SHP77 treated with DMSO at 0.1 percent for 48 hours (cell line): ENCODE data around the gene SLC25A2.

Source experiments
- DNase-seq: peaks from one replicate; lab custom pipeline; 2025; lab: John Stamatoyannopoulos, UW

The SLC25A2 gene

DNA sequence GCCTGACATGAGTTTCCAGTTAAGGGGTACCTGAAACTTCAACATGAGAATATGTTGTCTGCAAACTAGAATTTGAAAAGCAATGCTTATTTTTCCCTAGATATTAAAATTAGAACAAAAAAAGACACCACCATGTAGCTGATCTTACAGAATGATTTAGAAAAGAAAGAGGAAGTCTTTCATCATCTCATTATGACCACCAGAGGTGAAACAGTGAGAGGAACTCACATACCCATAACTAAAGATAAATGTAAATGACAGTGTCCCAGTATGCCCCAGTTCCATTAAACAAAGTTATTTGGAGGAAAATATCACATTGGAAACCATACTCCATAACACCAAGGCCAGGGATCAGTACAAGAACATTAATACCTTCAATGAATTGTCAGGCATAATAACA is 9.9 kb upstream of the SLC25A2 start:
- DNase-seq: no peak

DNA sequence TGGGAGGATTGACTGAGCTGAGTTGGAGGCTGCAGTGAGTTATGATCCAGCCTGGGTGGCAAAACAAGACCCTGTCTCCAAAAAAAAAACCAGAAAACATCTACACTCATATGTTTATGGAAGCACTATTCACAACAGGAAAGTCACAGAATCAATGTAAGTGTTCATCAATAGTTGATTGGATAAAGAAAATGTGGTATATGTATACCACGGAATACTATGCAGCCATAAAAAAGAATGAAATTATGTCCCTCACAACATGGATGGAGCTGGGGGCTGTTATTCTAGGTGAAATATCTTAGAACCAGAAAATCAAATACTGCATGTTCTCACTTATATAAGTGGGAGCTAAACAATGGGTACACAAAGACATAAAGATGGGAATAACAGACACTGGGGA is 2.8 kb upstream of the SLC25A2 start:
- no peak for DNase-seq

DNA sequence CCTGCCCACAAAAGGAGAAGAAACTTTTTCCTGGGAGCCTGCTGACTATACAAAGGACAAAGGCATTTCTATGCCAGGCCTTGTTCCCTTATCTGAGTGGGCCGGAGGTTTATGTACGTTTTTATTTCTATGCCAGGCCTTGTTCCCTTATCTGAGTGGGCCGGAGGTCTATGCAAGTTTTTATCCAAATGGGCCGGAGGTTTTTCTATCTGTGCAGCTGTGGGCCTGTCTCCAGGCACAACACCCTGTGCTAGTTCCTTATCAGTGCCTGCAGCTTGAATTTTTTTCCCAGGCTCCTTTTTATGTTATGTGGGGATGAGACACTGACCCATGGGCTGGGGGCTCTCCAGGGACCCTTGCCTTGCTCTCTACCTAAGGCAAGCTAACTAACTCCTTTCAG is 5.5 kb downstream of the SLC25A2 start:
- no peak for DNase-seq

DNA sequence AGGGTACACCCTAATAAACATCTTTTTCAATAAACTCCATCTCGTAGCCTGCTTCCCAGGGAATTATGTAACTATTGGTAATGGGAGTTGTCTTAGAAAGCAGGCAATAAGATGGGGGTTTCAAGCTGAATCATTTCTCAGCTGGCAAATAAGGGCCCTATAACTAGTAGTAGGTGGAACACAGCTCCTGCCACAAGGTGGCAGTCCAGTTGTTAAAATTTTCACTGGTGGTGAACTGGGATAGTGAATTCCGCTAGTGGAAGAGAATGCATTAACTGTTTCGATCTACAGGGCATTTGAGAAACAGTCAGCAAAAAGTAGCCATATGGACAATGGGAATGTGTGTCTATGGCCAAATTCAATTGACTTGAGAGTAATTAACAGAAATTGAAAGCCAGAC is 30.9 kb downstream of the SLC25A2 start:
- no peak for DNase-seq

DNA sequence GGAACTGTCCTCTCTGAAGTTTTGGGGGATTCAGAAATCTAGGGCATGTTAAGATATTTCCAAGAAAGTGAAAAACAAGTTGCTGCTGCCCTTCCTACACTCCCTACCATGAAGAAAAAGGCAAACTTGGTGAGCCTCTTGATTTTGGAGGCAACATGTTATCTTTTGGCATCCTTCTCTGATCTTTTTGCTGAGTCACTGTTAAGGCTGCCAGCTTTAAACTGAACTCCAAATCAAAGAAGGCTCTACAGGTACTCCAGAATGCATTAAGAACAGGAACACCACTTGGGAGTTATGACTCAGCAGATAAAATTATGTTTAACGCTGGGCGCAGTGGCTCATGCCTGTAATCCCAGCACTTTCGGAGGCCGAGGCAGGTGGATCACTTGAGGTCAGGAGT is 34.7 kb downstream of the SLC25A2 start:
- DNase-seq: no peak

GRCh38 chr5:141261238-141261546 is 42.7 kb downstream of the SLC25A2 start:
- no peak for DNase-seq

DNA sequence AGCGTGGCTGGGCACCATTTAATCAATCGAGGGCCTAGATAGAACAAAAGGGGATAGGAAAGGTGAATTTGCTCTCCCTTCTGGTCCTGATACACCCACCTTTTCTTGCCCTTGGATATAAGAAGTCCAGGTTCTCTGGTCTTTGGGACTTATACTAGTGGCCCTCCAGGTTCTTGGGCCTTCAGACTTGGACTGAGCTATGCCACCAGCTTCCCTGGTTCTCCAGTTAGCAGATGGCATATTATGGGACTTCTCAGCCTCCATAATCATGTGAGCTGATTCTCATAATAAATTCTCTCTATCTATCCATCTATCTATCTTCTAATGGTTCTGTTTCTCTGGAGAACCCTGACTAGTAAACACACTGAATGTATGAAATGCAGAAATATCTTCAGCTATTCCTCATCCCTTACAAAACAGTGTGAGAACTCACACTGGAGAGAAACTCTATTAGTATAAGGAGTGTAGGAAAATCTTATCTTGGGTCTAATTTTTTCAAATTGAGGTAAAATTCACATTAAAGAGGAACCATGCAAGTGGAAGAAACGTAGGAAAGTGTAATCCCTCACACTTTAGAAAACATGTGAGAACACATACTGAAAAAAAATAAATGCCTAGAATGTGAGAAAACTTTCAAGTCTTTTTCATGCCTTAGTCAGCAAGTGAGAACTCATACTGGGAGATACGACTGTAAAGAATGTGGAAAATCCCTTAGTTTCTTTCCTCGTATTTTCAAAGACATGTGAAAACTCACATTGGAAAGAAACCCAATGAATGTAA is 43.2 kb downstream of the SLC25A2 start:
- DNase-seq: no peak

DNA sequence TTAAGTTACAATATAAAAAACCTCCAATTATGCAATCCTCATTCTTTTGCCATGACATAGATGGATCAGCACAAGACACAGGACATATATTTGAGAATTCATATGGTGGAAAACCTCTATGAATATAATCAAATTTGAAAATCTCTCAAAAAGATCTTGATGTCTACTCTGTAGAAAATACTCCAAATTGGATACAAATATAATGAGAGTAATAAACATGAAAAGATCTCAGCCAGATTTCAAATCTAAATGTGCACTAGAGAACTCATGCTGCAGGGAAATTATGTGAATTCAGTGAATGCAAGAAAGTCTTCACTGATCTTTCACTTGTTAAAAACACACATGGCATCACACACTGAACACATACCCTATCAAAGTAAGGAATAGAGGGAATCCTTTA is 44.9 kb downstream of the SLC25A2 start:
- no peak for DNase-seq

GRCh38 chr5:141258464-141258863 is 45.4 kb downstream of the SLC25A2 start:
- no peak for DNase-seq
